Panc1 (cell line): Measurements from ENCODE around the gene DDI1. TPM values are rescaled to one million over a fixed set of nuclear protein-coding genes. Genes with fewer than 3 reads are reported as not detected.

Source experiments
- ATAC-seq: fragments of 200-7000 bp; cut with Tn5 transposase; 2 replicates; pipeline ENCODE4 v1.9.1; 2020; ENCODE audit warnings: mild to moderate bottlenecking, moderate library complexity
- BruUV-seq: library from RNA; stranded (reverse); fragments of 400-500 nt; replicated peaks from 2 replicates; lab custom pipeline; 2021; lab: Mats Ljungman, UMichigan
- CTCF ChIA-PET: fragments of 300-600 bp; sonication (Branson Sonifier 250); formaldehyde crosslinking; loops from one replicate; lab custom pipeline; 2022; ENCODE audit warnings: antibody characterized with exemption; lab: Charles Lee
- POLR2A ChIA-PET: fragments of 300-600 bp; sonication (Branson Sonifier 250); formaldehyde crosslinking; loops from one replicate; lab custom pipeline; 2022; ENCODE audit warnings: antibody characterized with exemption; lab: Charles Lee
- DNase-seq: peaks from one replicate; pipeline ENCODE4 v3.0.0-alpha.2; 2010; ENCODE audit warnings: low read depth, low spot score
- H3K27ac ChIP-seq: 2 replicates; pipeline ENCODE4 v1.5.1; 2011; ENCODE audit warnings: mild to moderate bottlenecking, low read length, inconsistent platforms
- H3K27me3 ChIP-seq: fragments of 200-500 bp; sonication (Bioruptor generic); 2 replicates; pipeline ENCODE4 v1.6.0; 2014; ENCODE audit warnings: low read length, inconsistent platforms; ENCODE audit not compliant: control insufficient read depth, insufficient read depth
- H3K36me3 ChIP-seq: fragments of 200-500 bp; sonication (Bioruptor generic); 2 replicates; pipeline ENCODE4 v1.5.1; 2014; ENCODE audit warnings: inconsistent platforms, mild to moderate bottlenecking, low read length, moderate library complexity; ENCODE audit not compliant: control insufficient read depth, insufficient read depth
- H3K4me1 ChIP-seq: 2 replicates; pipeline ENCODE4 v1.5.1; 2011; ENCODE audit warnings: inconsistent platforms, mild to moderate bottlenecking, low read length, moderate library complexity; ENCODE audit not compliant: control insufficient read depth, insufficient read depth
- H3K4me3 ChIP-seq, 2 experiments: 2 replicates each; pipeline ENCODE4 v1.5.1; 2011 to 2012; ENCODE audit warnings: low read depth in 2 of 2, low read length in 2 of 2, mild to moderate bottlenecking in 2 of 2, inconsistent platforms in 1 of 2, moderate library complexity in 1 of 2
- H3K9me3 ChIP-seq: fragments of 200-500 bp; sonication (Bioruptor generic); 2 replicates; pipeline ENCODE4 v1.5.1; 2014; ENCODE audit warnings: low read depth, mild to moderate bottlenecking, inconsistent platforms, low read length, moderate library complexity; ENCODE audit not compliant: control insufficient read depth, insufficient read depth
- CTCF ChIP-seq: fragments of 450-650 bp; IDR thresholded peaks from 2 replicates; pipeline ENCODE4 v1.5.1; 2017; ENCODE audit warnings: mild to moderate bottlenecking
- POLR2AphosphoS5 ChIP-seq: IDR thresholded peaks from 2 replicates; pipeline ENCODE4 v1.6.1; 2012; ENCODE audit warnings: mild to moderate bottlenecking, low read depth, low read length, moderate library complexity
- REST ChIP-seq, 2 experiments: IDR thresholded peaks; 2 replicates each; pipeline ENCODE4 v1.6.1; 2011 to 2012; ENCODE audit warnings: low read depth in 2 of 2, control low read depth in 1 of 2, low read length in 1 of 2, mild to moderate bottlenecking in 1 of 2, moderate library complexity in 1 of 2; ENCODE audit not compliant: insufficient read depth in 1 of 2
- SIN3A ChIP-seq: IDR thresholded peaks from 2 replicates; pipeline ENCODE4 v1.6.1; 2012; ENCODE audit warnings: low read depth, mild to moderate bottlenecking, low read length, moderate library complexity, borderline replicate concordance; ENCODE audit not compliant: insufficient read depth
- TCF7L2 ChIP-seq: IDR thresholded peaks from 2 replicates; pipeline ENCODE4 v1.6.1; 2011; ENCODE audit warnings: mild to moderate bottlenecking, low read depth, low read length, inconsistent platforms
- in situ Hi-C: cut with HindIII; loops from 2 replicates; pipeline ENCODE4 v1.10.0; 2016; ENCODE audit warnings: low sequenced_read_pairs, low pct_unique_long_range_greater_than_20kb
- intact Hi-C: fragments of 100-400 bp; cut with micrococcal nuclease; formaldehyde crosslinking; loops from one replicate; pipeline ENCODE4 v1.10.0; 2022; ENCODE audit not compliant: unreplicated experiment
- total RNA-seq: library from RNA; stranded (reverse); gene quantifications from one replicate; pipeline ENCODE4 v1.2.1, GENCODE V29; 2021; ENCODE audit not compliant: unreplicated experiment

DDI1 gene
- total RNA-seq, 1 experiment from 2014 or later, result not detected

GRCh38 chr11:104028476-104029263 is 7.8 kb upstream of the DDI1 start:
- ChIA-PET POLR2A (no interaction called here), CTCF (no interaction called here)
- TF ChIP-seq REST (IDR thresholded peaks at IDR 0.05; ENCODE audit: insufficient read depth in 1 of 2, low read depth in 2 of 2, low read length in 1 of 2), result no peak
- no peak for TF ChIP-seq POLR2AphosphoS5
- no peak for TF ChIP-seq CTCF
- TF ChIP-seq SIN3A, result no peak
- no peak for TF ChIP-seq TCF7L2
- in situ Hi-C loops, result no loop called here
- ATAC-seq (no peak), DNase-seq (no peak)
- Histone ChIP-seq H3K9me3 (no peaks in the 10 kb centered on the region), H3K27ac (no peak overlapping the region), H3K36me3 (no peaks in the 10 kb centered on the region), H3K27me3 (no peaks in the 10 kb centered on the region), H3K4me3 (no peak overlapping the region), H3K4me1 (no peaks in the 10 kb centered on the region)
- intact Hi-C loops, result no loop called here
- no TSS peak for BruUV-seq

DNA sequence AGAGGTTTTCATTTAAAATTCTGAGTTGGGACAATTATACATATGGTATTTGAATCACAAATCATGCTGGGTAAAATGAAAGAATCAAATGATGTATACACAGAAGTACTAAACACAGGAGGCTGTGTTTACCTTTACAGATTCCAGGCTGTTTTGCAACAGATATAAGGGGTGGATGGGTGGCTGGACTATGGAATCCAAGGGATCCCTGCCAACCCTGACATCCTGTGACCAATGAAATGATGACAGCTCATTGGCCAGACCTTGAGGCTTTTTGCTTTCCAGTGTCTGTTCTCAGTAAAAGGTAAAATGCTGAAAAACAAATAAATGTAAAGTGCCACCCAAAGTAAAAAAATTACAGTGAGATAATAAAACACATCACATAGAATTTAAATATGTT is 3.3 kb upstream of the DDI1 start:
- DNase-seq, result no peak
- TF ChIP-seq REST (IDR thresholded peaks at IDR 0.05; ENCODE audit: insufficient read depth in 1 of 2, low read depth in 2 of 2, low read length in 1 of 2) (no peak), TCF7L2 (no peak), SIN3A (no peak), CTCF (no peak), POLR2AphosphoS5 (no peak)
- POLR2A ChIA-PET, result no interaction called here

More for the DNA sequence above, 3.3 kb upstream of the DDI1 start:
- Histone ChIP-seq H3K4me3 (no peak overlapping the region), H3K36me3 (no peaks in the 10 kb centered on the region), H3K27ac (no peak overlapping the region), H3K9me3 (no peaks in the 10 kb centered on the region), H3K4me1 (no peaks in the 10 kb centered on the region), H3K27me3 (no peaks in the 10 kb centered on the region)
- in situ Hi-C loops, result no loop called here
- intact Hi-C loops, result no loop called here
- BruUV-seq, result no TSS peak
- ATAC-seq, result no peak
- CTCF ChIA-PET, result no interaction called here
